Loucy (cell line): ENCODE measurements around the gene MUCL1.

ENCODE experiments used
- EZH2phosphoT487 ChIP-seq: fragments of 200-600 bp; IDR thresholded peaks from 2 replicates; pipeline ENCODE4 v1.6.1; 2018; ENCODE audit warnings: antibody characterized with exemption, mild to moderate bottlenecking, moderate library complexity, borderline replicate concordance
- TF ChIP-seq, protein P1 (sequence below): fragments of 200-600 bp; sonication (generic); conservative IDR thresholded peaks from 2 replicates; pipeline ENCODE4 v1.5.1; 2014; ENCODE audit warnings: mild to moderate bottlenecking, antibody characterized with exemption, low read length

GRCh38 chr12:54859502-54859901, 5.2 kb downstream of the MUCL1 start:
- no peak for TF ChIP-seq EZH2phosphoT487
- TF ChIP-seq, protein P1, sequence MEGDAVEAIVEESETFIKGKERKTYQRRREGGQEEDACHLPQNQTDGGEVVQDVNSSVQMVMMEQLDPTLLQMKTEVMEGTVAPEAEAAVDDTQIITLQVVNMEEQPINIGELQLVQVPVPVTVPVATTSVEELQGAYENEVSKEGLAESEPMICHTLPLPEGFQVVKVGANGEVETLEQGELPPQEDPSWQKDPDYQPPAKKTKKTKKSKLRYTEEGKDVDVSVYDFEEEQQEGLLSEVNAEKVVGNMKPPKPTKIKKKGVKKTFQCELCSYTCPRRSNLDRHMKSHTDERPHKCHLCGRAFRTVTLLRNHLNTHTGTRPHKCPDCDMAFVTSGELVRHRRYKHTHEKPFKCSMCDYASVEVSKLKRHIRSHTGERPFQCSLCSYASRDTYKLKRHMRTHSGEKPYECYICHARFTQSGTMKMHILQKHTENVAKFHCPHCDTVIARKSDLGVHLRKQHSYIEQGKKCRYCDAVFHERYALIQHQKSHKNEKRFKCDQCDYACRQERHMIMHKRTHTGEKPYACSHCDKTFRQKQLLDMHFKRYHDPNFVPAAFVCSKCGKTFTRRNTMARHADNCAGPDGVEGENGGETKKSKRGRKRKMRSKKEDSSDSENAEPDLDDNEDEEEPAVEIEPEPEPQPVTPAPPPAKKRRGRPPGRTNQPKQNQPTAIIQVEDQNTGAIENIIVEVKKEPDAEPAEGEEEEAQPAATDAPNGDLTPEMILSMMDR = no peak
